ENCODE measurements around the gene ZNF638.

Gene ZNF638

DNA sequence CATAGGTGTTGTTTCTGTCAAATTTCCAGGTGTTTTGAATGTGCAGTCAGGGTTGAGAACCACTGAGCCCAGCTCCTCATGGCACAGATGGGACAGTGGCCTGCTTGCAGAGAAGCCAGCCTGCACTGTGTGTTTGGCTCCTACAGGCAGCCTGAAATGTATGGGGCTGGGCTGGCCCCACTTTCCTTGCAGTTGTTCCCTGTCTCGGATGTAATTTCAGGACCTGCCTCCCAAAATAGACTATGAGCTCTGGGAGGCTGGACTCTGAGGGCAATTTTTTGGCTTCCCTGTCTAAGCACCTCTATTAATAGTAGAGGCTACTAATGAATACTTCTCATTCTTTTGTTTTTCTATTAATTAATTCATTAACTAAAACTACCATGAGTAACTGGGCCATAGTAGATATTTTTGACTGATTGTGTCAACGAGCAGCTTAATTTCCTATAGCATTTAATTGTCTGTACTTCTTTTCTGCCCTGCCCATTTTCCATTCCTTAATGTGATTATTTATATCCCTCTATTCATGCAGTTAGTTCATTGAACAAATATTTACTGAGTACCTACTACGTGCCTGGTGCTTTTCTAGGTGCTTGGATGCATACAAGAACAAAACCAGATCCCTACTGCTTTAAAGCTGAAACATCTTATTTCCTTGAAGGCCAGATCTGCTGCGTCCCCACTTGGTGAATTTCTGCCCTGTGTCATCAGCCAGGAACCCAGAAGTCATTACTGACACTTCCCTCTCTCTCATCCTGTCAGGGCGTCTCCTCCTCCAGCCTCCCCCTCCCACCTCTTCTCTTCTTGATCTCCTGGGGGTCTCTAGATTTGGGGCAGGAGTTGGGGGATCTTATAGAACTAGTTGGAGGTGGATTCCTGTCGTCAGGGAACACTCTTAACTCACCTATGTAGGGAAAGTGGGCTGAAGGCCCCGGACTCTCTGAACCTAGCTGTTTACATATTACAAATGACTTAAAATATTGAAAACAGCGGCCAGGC is 138.1 kb downstream of the ZNF638 start:
- no peak for DNase-seq (ENCODE audit: low read depth)

DNA sequence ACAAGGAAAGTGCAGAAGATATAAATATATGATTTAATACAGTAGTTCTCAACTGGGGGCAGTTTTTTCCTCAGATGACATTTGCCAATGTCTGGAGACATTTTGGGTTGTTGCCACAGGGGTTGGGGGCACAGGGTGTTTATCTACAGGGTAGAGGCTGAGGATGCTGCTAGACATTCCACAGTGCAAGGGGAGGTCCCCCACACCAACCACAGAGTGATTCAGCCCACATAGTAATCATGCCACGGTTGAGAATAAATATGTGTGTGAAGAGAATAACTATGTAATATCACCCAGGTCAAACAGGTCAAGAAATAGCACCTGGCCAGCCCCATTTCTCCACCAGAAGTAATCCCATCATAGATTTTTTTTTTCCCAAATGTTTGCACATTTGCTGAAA is 139.7 kb downstream of the ZNF638 start:
- no peak for DNase-seq (ENCODE audit: low read depth)

DNA sequence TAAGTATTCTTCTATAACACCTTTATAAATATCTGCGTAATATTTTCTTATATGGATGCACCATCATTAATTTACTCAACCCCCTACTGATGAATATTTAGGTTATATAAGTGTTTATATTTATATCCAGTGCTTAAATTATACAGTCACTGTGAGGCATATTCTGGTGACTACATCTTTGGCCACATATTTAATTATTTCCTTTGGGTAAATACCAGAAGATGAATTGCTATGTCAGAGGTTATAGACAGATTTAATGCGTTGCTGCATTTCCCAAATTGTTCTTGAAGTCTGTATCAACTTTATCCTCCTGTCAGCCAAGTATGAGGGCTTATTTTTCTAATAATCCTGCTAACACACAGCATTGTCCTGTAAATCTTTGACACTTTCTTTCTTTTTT is 140.4 kb downstream of the ZNF638 start:
- no peak for DNase-seq (ENCODE audit: low read depth)

DNA sequence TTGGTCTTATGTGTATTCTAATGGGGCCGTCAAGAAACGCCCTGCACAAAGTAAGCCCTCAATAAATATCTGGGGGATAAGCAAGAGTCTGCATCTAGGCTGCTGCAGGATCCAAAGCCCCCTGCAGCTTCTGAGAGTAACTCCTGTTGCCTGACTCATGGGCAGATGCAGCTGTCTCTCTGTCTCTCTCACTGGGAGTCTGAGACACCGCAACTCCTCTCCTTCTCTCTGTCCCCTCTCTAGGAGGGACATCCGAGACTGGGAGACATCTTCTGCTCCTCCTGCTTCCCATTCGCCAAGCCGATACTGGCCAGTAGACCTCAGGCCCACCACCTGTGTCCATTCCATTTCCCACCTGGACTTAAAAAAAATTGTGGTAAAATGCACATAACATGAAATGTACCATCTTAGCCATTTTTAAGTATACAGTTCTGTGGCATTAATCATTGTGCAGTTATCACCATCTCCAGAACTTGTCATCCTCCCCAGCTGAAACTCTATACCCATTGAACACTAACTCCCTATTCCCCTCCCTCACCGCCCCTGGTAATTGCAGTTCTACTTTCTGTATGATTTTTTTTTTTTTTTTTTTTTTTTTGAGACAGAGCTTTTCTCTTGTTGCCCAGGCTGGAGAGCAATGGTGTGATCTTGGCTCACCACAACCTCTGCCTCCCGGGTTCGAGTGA is 141.9 kb downstream of the ZNF638 start:
- no peak for DNase-seq (ENCODE audit: low read depth)

DNA sequence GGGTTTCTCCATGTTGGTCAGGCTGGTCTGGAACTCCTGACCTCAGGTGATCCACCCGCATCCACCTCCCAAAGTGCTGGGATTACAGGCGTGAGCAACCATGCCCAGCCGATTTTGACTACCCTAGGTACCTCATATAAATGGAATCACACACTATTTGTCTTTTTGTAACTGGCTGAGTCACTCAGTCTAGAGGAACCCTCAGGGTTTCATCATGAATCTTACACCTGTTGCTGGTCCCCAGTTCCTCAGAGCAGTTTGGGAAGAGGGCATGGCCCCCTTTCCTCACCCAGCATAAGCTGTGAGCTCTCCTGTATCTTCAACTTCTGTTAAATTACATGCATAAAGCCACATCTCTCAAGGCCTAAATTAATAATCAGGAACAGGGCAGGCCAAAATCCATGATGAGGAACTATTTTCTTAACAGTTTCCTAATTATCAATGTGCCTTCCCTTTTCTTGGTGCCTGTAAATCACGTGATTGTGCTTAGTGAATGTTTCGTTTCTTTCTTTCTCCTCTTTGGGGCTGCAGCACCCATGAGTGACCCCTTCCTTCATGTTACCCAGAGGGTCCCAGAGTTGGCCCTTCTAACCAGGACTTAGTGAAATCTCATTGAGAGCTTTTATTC is 142.6 kb downstream of the ZNF638 start:
- no peak for DNase-seq (ENCODE audit: low read depth)

DNA sequence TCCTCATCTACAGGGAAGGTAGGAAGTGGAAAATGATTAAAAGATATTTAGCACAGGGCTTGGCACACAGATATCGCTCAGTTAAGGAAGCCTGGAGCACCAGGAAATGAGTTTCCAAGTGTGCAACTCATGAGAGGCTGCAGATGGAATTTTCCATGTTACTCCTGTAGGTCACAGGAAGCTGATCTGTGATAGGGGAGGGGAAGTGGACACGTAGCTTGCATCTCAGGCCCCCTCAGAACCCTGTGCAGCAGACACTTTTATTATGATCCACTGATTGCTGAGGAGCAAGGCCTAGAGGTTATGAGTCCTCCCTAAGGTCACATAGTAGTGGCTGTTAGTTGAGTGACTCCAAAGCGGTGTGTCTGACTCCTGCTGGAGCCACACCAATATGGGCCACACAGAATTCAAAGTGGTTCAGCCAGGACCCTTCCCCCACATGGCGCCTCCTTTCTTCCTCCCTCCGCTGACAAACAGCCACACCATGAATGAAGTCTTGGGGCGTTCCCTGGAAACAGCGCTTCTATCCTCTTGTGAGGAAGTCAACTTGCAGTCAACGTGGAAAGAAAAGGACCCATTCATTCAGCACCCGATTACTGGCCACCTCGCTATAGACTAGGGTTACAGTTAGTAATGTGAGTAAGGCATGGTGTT is 143.3 kb downstream of the ZNF638 start:
- no peak for DNase-seq (ENCODE audit: low read depth)

DNA sequence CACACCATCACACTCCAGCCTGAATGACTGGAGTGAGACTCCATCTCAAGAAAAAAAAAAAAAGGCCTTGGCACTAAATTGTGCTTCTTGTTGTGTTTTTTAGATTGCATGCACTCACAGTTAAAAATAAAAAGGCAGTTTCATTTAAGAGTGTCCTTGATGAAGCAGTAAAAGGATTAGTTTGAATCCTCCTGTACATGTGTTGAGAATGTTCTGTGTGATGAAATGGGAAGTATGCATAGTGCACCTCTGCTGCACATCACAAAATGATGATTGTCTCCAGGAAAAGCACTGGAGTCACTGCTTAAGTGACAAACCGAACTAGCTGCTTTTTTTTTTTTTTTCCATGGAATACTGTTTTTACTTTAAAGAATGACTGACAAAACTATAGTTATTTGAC is 144.9 kb downstream of the ZNF638 start:
- DNase-seq (ENCODE audit: low read depth) = no peak

DNA sequence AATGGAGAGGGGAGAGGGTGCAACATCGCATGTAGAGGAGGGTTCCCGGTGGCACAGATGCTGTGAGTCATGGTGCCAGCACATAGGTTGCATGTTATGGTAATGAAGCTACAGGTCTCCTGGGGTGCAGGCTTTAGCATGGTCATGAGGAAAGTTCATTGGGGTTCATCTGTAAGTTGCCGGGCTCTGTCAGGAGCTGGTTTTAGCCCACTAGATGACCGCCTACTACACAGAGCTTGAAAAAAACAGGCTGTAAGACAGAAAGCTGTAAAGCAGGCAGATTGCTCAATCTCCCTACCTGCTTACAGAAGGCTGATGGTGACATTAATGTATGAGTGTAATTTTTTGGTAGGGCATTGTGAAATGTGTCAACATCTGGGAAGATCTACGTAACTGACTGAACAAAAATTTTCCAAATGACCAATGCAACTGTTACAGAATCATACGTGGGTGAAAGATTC is 145.7 kb downstream of the ZNF638 start:
- no peak for DNase-seq (ENCODE audit: low read depth)

DNA sequence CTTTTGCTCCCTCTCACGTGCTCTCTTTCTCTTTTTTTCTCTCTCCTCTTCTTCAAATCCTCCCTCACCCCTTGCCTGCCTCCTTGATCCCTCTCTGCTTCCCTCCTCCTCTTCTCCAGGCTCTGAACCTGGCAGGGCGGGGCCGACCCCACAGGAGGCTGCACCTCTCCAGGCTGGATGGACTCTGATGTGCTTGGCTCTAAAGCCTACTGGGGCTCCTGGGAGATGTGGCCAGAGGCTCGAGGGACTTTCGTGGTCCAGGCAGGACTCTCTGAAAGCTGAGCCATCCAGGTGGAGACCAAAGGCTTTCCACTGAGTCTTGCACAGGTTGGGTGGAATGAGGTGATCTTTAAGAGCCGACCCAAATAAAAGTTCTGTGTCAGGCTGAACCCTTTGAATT is 147.2 kb downstream of the ZNF638 start:
- no peak for DNase-seq (ENCODE audit: low read depth)

DNA sequence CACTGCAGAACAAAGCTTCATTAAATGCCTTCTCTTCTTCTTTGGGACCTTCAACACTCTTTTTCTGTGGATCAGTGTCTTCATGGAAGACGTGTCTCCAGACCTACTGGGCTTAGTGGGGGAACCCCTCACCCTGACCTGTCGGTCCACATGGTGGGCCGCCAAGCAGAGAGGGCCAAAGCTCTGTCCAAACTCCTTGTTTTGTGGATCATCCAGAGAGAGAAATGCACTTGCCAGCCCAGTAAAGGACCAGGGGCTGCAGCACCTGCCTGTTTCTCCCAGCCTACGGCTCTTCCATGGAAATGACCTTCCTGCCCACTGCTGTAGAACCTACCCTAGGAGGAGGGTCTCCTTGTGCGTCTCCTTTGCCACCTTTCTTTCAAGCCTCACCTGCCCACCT is 147.7 kb downstream of the ZNF638 start:
- no peak for DNase-seq (ENCODE audit: low read depth)

DNA sequence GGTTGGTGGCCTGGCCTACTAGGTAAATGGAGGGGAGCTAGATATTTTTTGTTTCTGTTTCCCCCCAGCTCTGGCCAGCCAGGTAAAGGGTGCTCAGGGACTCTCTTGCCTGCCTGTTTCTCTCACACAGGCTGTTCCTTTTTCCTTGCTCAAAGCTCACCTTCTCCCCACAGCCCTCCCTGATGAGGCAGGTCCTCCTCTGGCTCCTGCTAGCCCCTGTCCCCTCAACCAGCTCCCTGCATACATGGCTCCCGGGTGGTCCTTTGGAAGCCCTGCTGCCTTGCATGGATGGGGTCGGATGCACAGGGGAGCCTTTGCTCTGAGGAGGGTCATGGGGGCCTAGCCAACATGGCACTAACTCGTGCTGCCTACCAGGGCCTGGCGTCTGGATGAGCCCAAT is 149.5 kb downstream of the ZNF638 start:
- no peak for DNase-seq (ENCODE audit: low read depth)

DNA sequence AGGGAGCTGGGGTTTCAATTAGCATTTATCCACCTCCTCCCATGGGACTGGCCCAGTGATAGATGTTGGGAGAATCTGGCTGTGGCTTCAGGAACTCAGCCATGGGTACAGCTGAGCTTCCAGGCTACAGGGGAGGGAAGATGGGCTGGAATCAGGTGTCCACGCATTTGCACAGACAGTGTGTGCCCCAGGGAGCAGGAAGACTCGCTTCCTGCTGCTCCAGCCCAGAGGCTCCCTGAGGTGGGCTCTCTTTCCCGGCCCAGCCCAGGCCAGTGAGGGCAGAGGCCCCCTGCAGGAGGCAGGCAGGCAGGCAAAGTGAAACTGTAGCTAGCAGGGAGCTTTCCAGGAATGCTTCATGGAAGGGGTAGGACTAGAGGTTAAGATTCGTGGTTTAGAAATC is 150.5 kb downstream of the ZNF638 start:
- DNase-seq (ENCODE audit: low read depth) = no peak

DNA sequence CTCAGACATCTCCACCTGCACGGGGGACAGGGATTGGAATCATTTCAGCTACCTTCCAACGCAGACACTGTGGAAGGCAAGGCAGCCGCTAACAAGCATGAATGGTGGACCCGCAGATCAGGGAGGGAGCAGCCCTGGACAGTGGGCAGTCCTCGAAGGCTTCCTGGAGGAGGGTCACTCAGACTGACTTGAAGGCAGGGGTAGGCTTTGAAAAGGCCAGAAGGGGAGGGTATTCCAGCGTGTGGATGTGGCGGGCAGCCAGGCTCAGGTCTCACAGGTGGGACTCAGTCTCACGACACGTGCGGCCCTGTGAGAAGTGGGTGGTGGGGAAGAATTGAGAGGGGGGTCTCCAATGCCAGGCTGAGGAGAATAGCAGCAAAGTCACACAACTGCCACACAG is 151.7 kb downstream of the ZNF638 start:
- no peak for DNase-seq (ENCODE audit: low read depth)

DNA sequence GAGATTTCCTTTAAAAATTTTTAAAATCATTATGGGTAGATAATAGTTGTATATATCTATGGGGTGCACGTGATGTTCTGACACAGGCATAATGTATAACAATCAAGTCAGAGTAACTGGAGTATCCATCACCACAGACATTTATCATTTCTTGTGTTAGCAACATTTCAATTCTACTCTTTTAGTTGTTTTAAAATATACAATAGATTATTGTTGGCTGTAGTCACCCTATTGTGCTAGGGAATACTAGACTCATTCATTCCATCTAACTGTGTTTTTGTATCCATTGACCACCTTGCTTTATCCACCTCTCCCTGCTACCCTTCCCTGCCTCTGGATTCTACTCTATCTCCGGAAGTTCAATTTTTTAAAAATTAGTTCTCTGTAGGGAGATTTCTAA is 152.8 kb downstream of the ZNF638 start:
- no peak for DNase-seq (ENCODE audit: low read depth)

Measured in stimulated activated CD8-positive, alpha-beta memory T cell treated with anti-CD3 and anti-CD28 coated beads, Interleukin-15, amount 100 ng/mL, for 24 hours (primary cell).